HAP-1 (cell line): Measurements from ENCODE around the gene TMEM95.

ENCODE experiments used
- DNase-seq, 2 experiments: peaks; one replicate each; pipeline ENCODE4 v3.0.0-alpha.2; 2016 to 2020; ENCODE audit warnings: low spot score in 2 of 2
- H3K27me3 ChIP-seq: fragments of 250-450 bp; sonication (Bioruptor Pico); 2 replicates; pipeline ENCODE4 v1.5.1; 2020; ENCODE audit warnings: low read depth, mild to moderate bottlenecking, moderate library complexity
- H3K36me3 ChIP-seq: fragments of 250-450 bp; sonication (Bioruptor Pico); replicated peaks from 2 replicates; pipeline ENCODE4 v1.5.1; 2020; ENCODE audit warnings: mild to moderate bottlenecking
- H3K4me1 ChIP-seq: fragments of 250-450 bp; sonication (Bioruptor Pico); 2 replicates; pipeline ENCODE4 v1.5.1; 2020; ENCODE audit warnings: mild to moderate bottlenecking
- H3K4me3 ChIP-seq: fragments of 250-450 bp; sonication (Bioruptor Pico); 2 replicates; pipeline ENCODE4 v1.5.1; 2020; ENCODE audit warnings: mild to moderate bottlenecking, moderate library complexity
- H3K9me3 ChIP-seq: fragments of 250-450 bp; sonication (Bioruptor Pico); 2 replicates; pipeline ENCODE4 v1.5.1; 2020; ENCODE audit warnings: mild to moderate bottlenecking, moderate library complexity
- in situ Hi-C: fragments of 300-500 bp; cut with MboI; formaldehyde crosslinking; loops from 3 replicates; pipeline ENCODE4 v1.14.3; 2020; ENCODE audit warnings: low sequenced_read_pairs, inconsistent platforms, mixed read lengths

Gene TMEM95

GRCh38 chr17:7347630-7348477 is 7.1 kb upstream of the TMEM95 start:
- Histone ChIP-seq H3K4me1 (no peaks in the 10 kb centered on the region), H3K9me3 (no peaks in the 10 kb centered on the region), H3K27me3 (no peaks in the 10 kb centered on the region), H3K4me3 (no peak overlapping the region), H3K36me3 (no peaks in the 10 kb centered on the region)
- no peak for DNase-seq
- in situ Hi-C loops, result loop anchor here (5.0 kb wide), 1 partner anchor 66 kb away; the partner anchor contains the start of gene SLC2A4

GRCh38 chr17:7348478-7349242 is 6.3 kb upstream of the TMEM95 start:
- Histone ChIP-seq H3K36me3 (no peaks in the 10 kb centered on the region), H3K4me3 (no peak overlapping the region), H3K4me1 (no peaks in the 10 kb centered on the region), H3K27me3 (no peaks in the 10 kb centered on the region), H3K9me3 (no peaks in the 10 kb centered on the region)
- in situ Hi-C loops, result loop anchor here (5.0 kb wide), 1 partner anchor 66 kb away; the partner anchor contains the start of gene SLC2A4
- DNase-seq, result no peak

- H3K4me1 ChIP-seq, result peaks cover 3% of the 10 kb centered on the region; the same call in 1 of the 2 replicates
- no peaks in the 10 kb centered on the region for H3K36me3 ChIP-seq
- peak within 1 kb of the TSS; percentile 34 for H3K4me3 ChIP-seq
- DNase-seq, result peak; percentile 3 to 71
- in situ Hi-C loops, result no loop called here
- no peaks in the 10 kb centered on the region for H3K27me3 ChIP-seq
- H3K9me3 ChIP-seq, result no peaks in the 10 kb centered on the region
Measured at GRCh38 chr17:7351665-7352502, 3.1 kb upstream of the TMEM95 start, which contains the start of gene KCTD11. Gene KCTD11 (plus strand): TSS chr17:7352162.

- Histone ChIP-seq H3K9me3 (no peaks in the 10 kb centered on the region), H3K36me3 (no peaks in the 10 kb centered on the region), H3K4me1 (peaks cover 3% of the 10 kb centered on the region; the same call in 1 of the 2 replicates), H3K27me3 (no peaks in the 10 kb centered on the region), H3K4me3 (peak overlapping the region; percentile 34; the same call in 1 of the 2 replicates)
- in situ Hi-C loops, result no loop called here
- DNase-seq, result no peak
Measured at GRCh38 chr17:7352503-7352889, 2.5 kb upstream of the TMEM95 start.

- H3K9me3 ChIP-seq, result no peaks in the 10 kb centered on the region
- H3K27me3 ChIP-seq, result no peaks in the 10 kb centered on the region
- in situ Hi-C loops, result no loop called here
- DNase-seq, result no peak
- H3K36me3 ChIP-seq, result no peaks in the 10 kb centered on the region
- no peak overlapping the region for H3K4me3 ChIP-seq
- peaks cover 3% of the 10 kb centered on the region; the same call in 1 of the 2 replicates for H3K4me1 ChIP-seq
Measured at GRCh38 chr17:7352910-7353635, 1.9 kb upstream of the TMEM95 start.

- Histone ChIP-seq H3K4me1 (peaks cover 3% of the 10 kb centered on the region; the same call in 1 of the 2 replicates), H3K9me3 (no peaks in the 10 kb centered on the region), H3K27me3 (no peaks in the 10 kb centered on the region), H3K4me3 (no peak overlapping the region), H3K36me3 (no peaks in the 10 kb centered on the region)
- in situ Hi-C loops, result no loop called here
- peak in 1 of 2 experiments; percentile 22 for DNase-seq
Measured at GRCh38 chr17:7354262-7354843, 603 bp upstream of the TMEM95 start.

- Histone ChIP-seq H3K9me3 (no peaks in the 10 kb centered on the region), H3K4me3 (no peak overlapping the region), H3K4me1 (peaks cover 3% of the 10 kb centered on the region; the same call in 1 of the 2 replicates), H3K36me3 (no peaks in the 10 kb centered on the region), H3K27me3 (no peaks in the 10 kb centered on the region)
- in situ Hi-C loops, result no loop called here
- no peak for DNase-seq
Measured at GRCh38 chr17:7355573-7355972, 617 bp downstream of the TMEM95 start.

- in situ Hi-C loops, result no loop called here
- DNase-seq, result peak; percentile 80 to 95
- no peaks in the 10 kb centered on the region for H3K27me3 ChIP-seq
- H3K36me3 ChIP-seq, result no peaks in the 10 kb centered on the region
- no peak overlapping the region for H3K4me3 ChIP-seq
- H3K4me1 ChIP-seq, result peaks cover 3% of the 10 kb centered on the region; the same call in 1 of the 2 replicates
- no peaks in the 10 kb centered on the region for H3K9me3 ChIP-seq
Measured at GRCh38 chr17:7356072-7356549, 1.2 kb downstream of the TMEM95 start.

- in situ Hi-C loops, result no loop called here
- Histone ChIP-seq H3K4me1 (peaks cover 3% of the 10 kb centered on the region; the same call in 1 of the 2 replicates), H3K27me3 (no peaks in the 10 kb centered on the region), H3K9me3 (no peaks in the 10 kb centered on the region), H3K36me3 (no peaks in the 10 kb centered on the region), H3K4me3 (no peak overlapping the region)
- no peak for DNase-seq
Measured at GRCh38 chr17:7356756-7357155, 1.8 kb downstream of the TMEM95 start.

- H3K4me3 ChIP-seq, result no peak overlapping the region
- H3K36me3 ChIP-seq, result no peaks in the 10 kb centered on the region
- H3K27me3 ChIP-seq, result no peaks in the 10 kb centered on the region
- H3K4me1 ChIP-seq, result peaks cover 3% of the 10 kb centered on the region; the same call in 1 of the 2 replicates
- in situ Hi-C loops, result no loop called here
- no peaks in the 10 kb centered on the region for H3K9me3 ChIP-seq
- no peak for DNase-seq
Measured at GRCh38 chr17:7357381-7357780, 2.4 kb downstream of the TMEM95 start.

- no peaks in the 10 kb centered on the region for H3K36me3 ChIP-seq
- in situ Hi-C loops, result no loop called here
Measured at GRCh38 chr17:7361906-7362305, 7.0 kb downstream of the TMEM95 start.

GRCh38 chr17:7363311-7363710 is 8.4 kb downstream of the TMEM95 start:
- in situ Hi-C loops, result no loop called here
- no peak overlapping the region for H3K4me3 ChIP-seq

More at GRCh38 chr17:7361906-7362305, 7.0 kb downstream of the TMEM95 start:
- no peaks in the 10 kb centered on the region for H3K27me3 ChIP-seq
- no peak for DNase-seq
- H3K9me3 ChIP-seq, result no peaks in the 10 kb centered on the region
- H3K4me1 ChIP-seq, result no peaks in the 10 kb centered on the region
- no peak overlapping the region for H3K4me3 ChIP-seq

More at GRCh38 chr17:7363311-7363710, 8.4 kb downstream of the TMEM95 start:
- Histone ChIP-seq H3K9me3 (no peaks in the 10 kb centered on the region), H3K4me1 (no peaks in the 10 kb centered on the region), H3K36me3 (no peaks in the 10 kb centered on the region), H3K27me3 (no peaks in the 10 kb centered on the region)
- DNase-seq, result no peak
